CD4-positive, alpha-beta T cell (primary cell): ENCODE data around the gene ACTR3C. TPM values are rescaled to one million over a fixed set of nuclear protein-coding genes. Genes with fewer than 3 reads are reported as not detected.

Experiments
- ATAC-seq: fragments of 200-7000 bp; cut with Tn5 transposase; one replicate; pipeline ENCODE4 v1.10.0; 2022; ENCODE audit warnings: mild to moderate bottlenecking; ENCODE audit not compliant: poor library complexity
- CTCF ChIA-PET: fragments of 350-600 bp; sonication (Branson Sonifier 250); formaldehyde crosslinking; loops from one replicate; lab custom pipeline; 2021; ENCODE audit warnings: antibody characterized with exemption, inconsistent platforms; lab: Charles Lee
- POLR2A ChIA-PET: fragments of 350-600 bp; sonication (Branson Sonifier 250); formaldehyde crosslinking; loops from one replicate; lab custom pipeline; 2021; ENCODE audit warnings: antibody characterized with exemption, inconsistent platforms; lab: Charles Lee
- DNase-seq, 14 experiments: peaks; one replicate each; pipeline ENCODE4 v3.0.0-alpha.2; 2013 to 2020; ENCODE audit warnings: mixed read lengths in 2 of 14
- H3K27ac ChIP-seq, 2 donors: one replicate each; pipeline versions ENCODE4 v1.5.1 to v1.7.0; 2013; ENCODE audit warnings: low read length in 2 of 2, low read depth in 1 of 2, mild to moderate bottlenecking in 1 of 2
- H3K27me3 ChIP-seq, 2 experiments: 1 replicate in 1 of 2; 2 replicates in 1 of 2; pipeline versions ENCODE4 v1.6.1 to v1.7.0; 2013; ENCODE audit warnings: low read length in 2 of 2, control low read depth in 1 of 2, mild to moderate bottlenecking in 1 of 2, moderate library complexity in 1 of 2; ENCODE audit not compliant: insufficient read depth in 2 of 2, control insufficient read depth in 1 of 2
- H3K36me3 ChIP-seq: one replicate; pipeline ENCODE4 v1.6.1; 2013; ENCODE audit warnings: low read length, control low read depth; ENCODE audit not compliant: insufficient read depth
- H3K4me1 ChIP-seq: one replicate; pipeline ENCODE4 v1.6.1; 2013; ENCODE audit warnings: low read length, control low read depth; ENCODE audit not compliant: insufficient read depth
- H3K4me3 ChIP-seq: one replicate; pipeline ENCODE4 v1.5.1; 2013; ENCODE audit warnings: mild to moderate bottlenecking, low read length, moderate library complexity
- H3K9me3 ChIP-seq, 2 experiments: 1 replicate in 1 of 2; 2 replicates in 1 of 2; pipeline versions ENCODE4 v1.6.1 to v1.7.0; 2013; ENCODE audit warnings: low read length in 2 of 2, mild to moderate bottlenecking in 2 of 2, control low read depth in 1 of 2, moderate library complexity in 1 of 2; ENCODE audit not compliant: control insufficient read depth in 1 of 2, insufficient read depth in 1 of 2
- H3K27ac Mint-ChIP-seq: one replicate; pipeline ENCODE4 v1.8.0; 2020; ENCODE audit warnings: mixed read lengths
- H3K27me3 Mint-ChIP-seq: one replicate; pipeline ENCODE4 v1.8.0; 2021; ENCODE audit warnings: mixed read lengths
- H3K36me3 Mint-ChIP-seq: one replicate; pipeline ENCODE4 v1.8.0; 2021; ENCODE audit warnings: low read depth, mixed read lengths
- H3K4me1 Mint-ChIP-seq: one replicate; pipeline ENCODE4 v1.8.0; 2021; ENCODE audit warnings: low read depth, mixed read lengths
- H3K4me3 Mint-ChIP-seq: one replicate; pipeline ENCODE4 v1.8.0; 2020; ENCODE audit warnings: mild to moderate bottlenecking, mixed read lengths
- H3K9me3 Mint-ChIP-seq: one replicate; pipeline ENCODE4 v1.8.0; 2020; ENCODE audit warnings: mixed read lengths
- intact Hi-C, 2 experiments: fragments of 100-400 bp; cut with DNase I in 1 of 2; cut with micrococcal nuclease in 1 of 2; formaldehyde crosslinking; loops; one replicate each; pipeline versions ENCODE4 v1.15.1 to v1.9.0; 2023 to 2025; cut with DNase I, micrococcal nuclease
- total RNA-seq, 174 experiments: library from RNA in 2 of 174; stranded (reverse) in 2 of 174; gene quantifications; one replicate each; pipeline ENCODE4 v1.2.3 and lab custom pipeline; 2021 to 2026
- TF ChIP-seq, protein P1 (sequence below): fragments of 200-600 bp; IDR thresholded peaks from one replicate; pipeline ENCODE4 v1.8.0; 2022; ENCODE audit warnings: antibody characterized with exemption, mild to moderate bottlenecking

Gene ACTR3C
- total RNA-seq, 2 experiments from 2014 or later: 1.9 to 3.4 TPM

- Mint-ChIP-seq H3K27me3 (no peaks in the 10 kb centered on the region), H3K4me3 (no peak overlapping the region), H3K27ac (no peak overlapping the region), H3K36me3 (no peaks in the 10 kb centered on the region), H3K9me3 (no peaks in the 10 kb centered on the region), H3K4me1 (no peaks in the 10 kb centered on the region)
- CTCF ChIA-PET: no interaction called here
- Histone ChIP-seq H3K27me3 (no peaks in the 10 kb centered on the region), H3K36me3 (no peaks in the 10 kb centered on the region), H3K4me1 (no peaks in the 10 kb centered on the region), H3K27ac (no peak overlapping the region), H3K9me3 (no peaks in the 10 kb centered on the region), H3K4me3 (no peak overlapping the region)
- TF ChIP-seq, protein P1, sequence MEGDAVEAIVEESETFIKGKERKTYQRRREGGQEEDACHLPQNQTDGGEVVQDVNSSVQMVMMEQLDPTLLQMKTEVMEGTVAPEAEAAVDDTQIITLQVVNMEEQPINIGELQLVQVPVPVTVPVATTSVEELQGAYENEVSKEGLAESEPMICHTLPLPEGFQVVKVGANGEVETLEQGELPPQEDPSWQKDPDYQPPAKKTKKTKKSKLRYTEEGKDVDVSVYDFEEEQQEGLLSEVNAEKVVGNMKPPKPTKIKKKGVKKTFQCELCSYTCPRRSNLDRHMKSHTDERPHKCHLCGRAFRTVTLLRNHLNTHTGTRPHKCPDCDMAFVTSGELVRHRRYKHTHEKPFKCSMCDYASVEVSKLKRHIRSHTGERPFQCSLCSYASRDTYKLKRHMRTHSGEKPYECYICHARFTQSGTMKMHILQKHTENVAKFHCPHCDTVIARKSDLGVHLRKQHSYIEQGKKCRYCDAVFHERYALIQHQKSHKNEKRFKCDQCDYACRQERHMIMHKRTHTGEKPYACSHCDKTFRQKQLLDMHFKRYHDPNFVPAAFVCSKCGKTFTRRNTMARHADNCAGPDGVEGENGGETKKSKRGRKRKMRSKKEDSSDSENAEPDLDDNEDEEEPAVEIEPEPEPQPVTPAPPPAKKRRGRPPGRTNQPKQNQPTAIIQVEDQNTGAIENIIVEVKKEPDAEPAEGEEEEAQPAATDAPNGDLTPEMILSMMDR: no peak
- no peak for DNase-seq
- POLR2A ChIA-PET: no interaction called here
- intact Hi-C loops: no loop called here
- no peak for ATAC-seq
Observed at GRCh38 chr7:150311711-150312110, 11.6 kb downstream of the ACTR3C start.

- no peak for ATAC-seq
- TF ChIP-seq, protein P1: no peak
- DNase-seq: no peak
- ChIA-PET POLR2A (no interaction called here), CTCF (no interaction called here)
- Mint-ChIP-seq H3K27me3 (no peaks in the 10 kb centered on the region), H3K4me3 (no peak overlapping the region), H3K9me3 (no peaks in the 10 kb centered on the region), H3K36me3 (no peaks in the 10 kb centered on the region), H3K4me1 (no peaks in the 10 kb centered on the region), H3K27ac (no peak overlapping the region)
- intact Hi-C loops: no loop called here
- Histone ChIP-seq H3K36me3 (no peaks in the 10 kb centered on the region), H3K9me3 (no peaks in the 10 kb centered on the region), H3K27ac (no peak overlapping the region), H3K4me1 (no peaks in the 10 kb centered on the region), H3K4me3 (no peak overlapping the region), H3K27me3 (no peaks in the 10 kb centered on the region)
Observed at GRCh38 chr7:150311146-150311545, 12.2 kb downstream of the ACTR3C start.

DNA sequence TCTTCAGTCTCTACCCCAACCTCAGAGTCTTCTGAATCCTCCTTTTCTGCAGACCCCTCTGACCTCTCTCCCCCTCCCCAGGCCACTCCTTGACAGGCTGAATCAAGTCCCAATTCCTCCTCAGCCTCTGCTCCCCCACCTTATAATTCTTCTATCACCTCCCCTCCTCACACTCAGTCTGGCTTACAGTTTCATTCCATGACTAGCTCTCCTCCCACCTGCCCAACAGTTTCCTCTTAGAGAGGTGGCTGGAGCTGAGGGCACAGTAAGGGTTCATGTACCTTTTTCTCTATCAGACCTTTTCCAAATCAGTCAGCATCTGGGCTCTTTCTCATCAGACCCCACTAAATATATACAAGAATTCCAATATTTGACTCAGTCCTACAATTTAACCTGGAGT, 14.8 kb downstream of the ACTR3C start:
- Mint-ChIP-seq H3K9me3 (no peaks in the 10 kb centered on the region), H3K4me3 (no peak overlapping the region), H3K36me3 (no peaks in the 10 kb centered on the region), H3K27ac (no peak overlapping the region), H3K27me3 (no peaks in the 10 kb centered on the region), H3K4me1 (no peaks in the 10 kb centered on the region)
- no peak for ATAC-seq
- Histone ChIP-seq H3K4me3 (no peak overlapping the region), H3K27ac (no peak overlapping the region), H3K36me3 (no peaks in the 10 kb centered on the region), H3K4me1 (no peaks in the 10 kb centered on the region), H3K27me3 (no peaks in the 10 kb centered on the region), H3K9me3 (no peaks in the 10 kb centered on the region)
- CTCF ChIA-PET: interaction anchor here (0.7 kb wide), 1 partner anchor 470 kb away, joined by 3 read pairs; no protein-coding TSS in a partner anchor
- intact Hi-C loops: no loop called here
- TF ChIP-seq, protein P1: no peak
- POLR2A ChIA-PET: no interaction called here
- DNase-seq: no peak
